Skin of body (tissue), 2 donors: Measurements from ENCODE around the gene KRTAP4-7. TPM values are rescaled to one million over a fixed set of nuclear protein-coding genes. Genes with fewer than 3 reads are reported as not detected.
"Not testable (repeated sequence)": the region's sequence is repeated elsewhere in the genome, so short reads cannot be mapped to it uniquely, and the experiment has no call there.

Experiments
- DNase-seq: peaks from one replicate; lab custom pipeline; 2025; lab: John Stamatoyannopoulos, UW
- total RNA-seq: library from RNA; depleted of rRNA; stranded (reverse); fragments of >200 nt; gene quantifications from one replicate; pipeline ENCODE4 v1.2.3, GENCODE V29; 2014

KRTAP4-7 gene
- total RNA-seq: 11.4 TPM

DNA sequence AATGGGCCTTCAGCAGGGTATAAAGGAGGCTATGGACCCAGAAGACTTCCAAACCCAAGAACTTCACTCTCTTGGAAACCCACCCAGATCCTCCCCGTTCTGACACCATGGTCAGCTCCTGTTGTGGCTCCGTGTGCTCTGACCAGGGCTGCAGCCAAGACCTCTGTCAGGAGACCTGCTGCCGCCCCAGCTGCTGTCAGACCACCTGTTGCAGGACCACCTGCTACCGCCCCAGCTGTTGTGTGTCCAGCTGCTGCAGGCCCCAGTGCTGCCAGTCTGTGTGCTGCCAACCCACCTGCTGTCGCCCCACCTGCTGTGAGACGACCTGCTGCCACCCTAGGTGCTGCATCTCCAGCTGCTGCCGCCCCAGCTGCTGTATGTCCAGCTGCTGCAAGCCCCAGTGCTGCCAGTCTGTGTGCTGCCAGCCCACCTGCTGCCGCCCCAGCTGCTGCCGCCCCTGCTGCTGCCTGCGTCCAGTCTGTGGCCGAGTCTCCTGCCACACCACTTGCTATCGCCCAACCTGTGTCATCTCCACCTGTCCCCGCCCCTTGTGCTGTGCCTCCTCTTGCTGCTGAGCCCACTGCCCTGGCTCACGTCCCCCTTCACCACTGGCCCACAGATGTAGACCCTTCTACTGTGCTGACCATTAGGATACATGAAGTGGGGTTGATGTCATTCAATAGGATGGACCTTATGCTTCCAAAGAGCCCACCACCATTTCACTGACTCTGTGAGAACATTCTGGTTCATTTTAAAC, at the start of gene KRTAP4-7:
TSS of gene KRTAP4-7 (plus strand) at position 51 of the 757 bp plus-strand sequence. CDS start at position 108, 57 bp downstream.
- DNase-seq: not testable (repeated sequence)

DNA sequence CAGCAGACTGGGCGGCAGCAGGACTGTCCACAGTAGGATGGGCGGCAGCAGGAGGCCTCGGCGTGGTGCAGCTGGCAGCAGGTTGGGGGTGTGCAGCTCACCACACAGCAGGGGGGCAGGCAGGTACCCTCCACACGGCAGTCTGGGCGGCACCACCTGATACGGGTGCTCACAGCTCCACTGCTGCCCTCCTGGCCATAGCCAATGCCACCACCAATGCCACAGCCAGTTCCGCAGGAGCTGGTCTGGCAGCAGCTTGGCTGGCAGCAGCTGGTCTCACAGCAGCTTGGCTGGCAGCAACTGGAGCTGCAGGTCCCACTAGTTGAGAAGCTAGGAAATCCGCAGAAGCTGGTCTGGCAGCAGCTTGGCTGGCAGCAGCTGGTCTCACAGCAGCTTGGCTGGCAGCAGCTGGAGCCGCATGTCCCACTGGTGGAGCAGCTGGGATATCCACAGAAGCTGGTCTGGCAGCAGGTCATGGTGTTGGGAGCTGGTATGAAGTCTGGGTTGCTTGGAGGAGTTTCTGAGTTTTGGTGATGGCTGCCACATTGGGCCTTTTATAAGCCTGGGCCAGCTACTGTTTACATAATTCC, 49.5 kb upstream of the KRTAP4-7 start, which contains the start of gene KRTAP1-3:
TSS of gene KRTAP1-3 (minus strand) at position 529 of the 590 bp plus-strand sequence. CDS start at position 476, 53 bp downstream.
- not testable (repeated sequence) for DNase-seq

DNA sequence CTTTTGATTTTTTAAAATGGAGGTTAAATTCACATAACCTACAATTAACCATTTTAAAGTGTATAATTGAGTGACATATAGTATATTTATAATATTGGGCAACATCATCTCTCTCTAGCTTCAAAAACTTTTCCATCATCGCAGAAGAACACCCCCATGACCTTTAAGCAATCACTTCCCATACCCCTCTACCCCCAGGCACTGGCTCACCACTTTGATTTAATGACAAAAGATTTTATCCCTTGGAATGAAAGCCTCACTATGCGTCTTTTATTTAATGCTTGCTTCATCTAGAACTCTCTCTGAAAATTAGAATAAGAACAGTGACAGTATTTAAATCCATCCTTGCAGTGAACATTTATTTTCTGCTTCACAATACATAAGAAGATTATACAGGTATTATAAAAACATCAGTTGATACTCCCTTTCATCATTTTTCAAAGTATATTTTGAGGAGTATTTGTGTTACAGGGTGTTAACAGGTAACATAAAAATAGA, 46.0 kb upstream of the KRTAP4-7 start:
- no peak for DNase-seq

DNA sequence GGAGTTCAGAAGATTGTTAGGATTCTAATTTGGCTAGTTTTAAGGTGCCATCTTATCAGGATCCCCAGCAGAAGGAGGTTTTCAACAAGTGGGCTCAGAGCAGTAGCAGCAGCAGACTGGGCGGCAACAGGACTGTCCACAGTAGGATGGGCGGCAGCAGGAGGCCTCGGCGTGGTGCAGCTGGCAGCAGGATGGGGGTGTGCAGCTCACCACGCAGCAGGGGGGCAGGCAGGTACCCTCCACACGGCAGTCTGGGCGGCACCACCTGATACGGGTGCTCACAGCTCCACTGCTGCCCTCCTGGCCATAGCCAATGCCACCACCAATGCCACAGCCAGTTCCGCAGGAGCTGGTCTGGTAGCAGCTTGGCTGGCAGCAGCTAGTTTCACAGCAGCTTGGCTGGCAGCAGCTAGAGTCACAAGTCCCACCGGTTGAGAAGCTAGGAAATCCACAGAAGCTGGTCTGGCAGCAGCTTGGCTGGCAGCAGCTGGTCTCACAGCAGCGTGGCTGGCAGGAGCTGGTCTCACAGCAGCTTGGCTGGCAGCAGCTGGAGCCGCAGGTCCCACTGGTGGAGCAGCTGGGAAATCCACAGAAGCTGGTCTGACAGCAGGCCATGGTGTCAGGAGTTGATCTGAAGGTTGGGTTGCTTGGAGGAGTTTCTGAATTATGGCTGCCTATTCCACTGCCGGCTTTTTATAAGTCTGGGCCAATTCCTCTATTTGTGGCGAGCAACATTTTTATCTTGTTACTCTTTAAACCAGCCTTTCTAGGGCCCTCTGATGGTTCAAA, 43.0 kb upstream of the KRTAP4-7 start, which contains the start of gene KRTAP1-1:
TSS of gene KRTAP1-1 (minus strand) at position 668 of the 789 bp plus-strand sequence. CDS start at position 615, 53 bp downstream.
- DNase-seq: not testable (repeated sequence)

DNA sequence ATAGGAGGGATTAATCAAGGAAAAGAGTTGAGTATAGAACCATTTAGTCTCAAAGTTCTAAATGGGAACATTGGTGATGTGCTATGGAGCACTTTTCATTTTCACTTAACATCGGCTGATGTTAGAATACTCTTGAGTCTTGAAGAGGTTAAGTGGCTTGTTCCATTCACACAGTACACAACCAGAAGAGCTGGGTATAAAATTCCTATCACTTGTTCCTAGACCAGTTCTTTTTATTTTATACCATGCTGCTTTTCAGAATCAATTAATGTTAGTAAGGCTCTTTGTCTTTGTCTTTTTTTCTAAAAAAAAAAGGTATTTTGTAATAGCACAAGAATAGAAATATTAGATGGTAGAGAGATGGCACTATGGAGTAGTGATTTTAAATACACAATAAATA, 41.0 kb upstream of the KRTAP4-7 start:
- DNase-seq: no peak

DNA sequence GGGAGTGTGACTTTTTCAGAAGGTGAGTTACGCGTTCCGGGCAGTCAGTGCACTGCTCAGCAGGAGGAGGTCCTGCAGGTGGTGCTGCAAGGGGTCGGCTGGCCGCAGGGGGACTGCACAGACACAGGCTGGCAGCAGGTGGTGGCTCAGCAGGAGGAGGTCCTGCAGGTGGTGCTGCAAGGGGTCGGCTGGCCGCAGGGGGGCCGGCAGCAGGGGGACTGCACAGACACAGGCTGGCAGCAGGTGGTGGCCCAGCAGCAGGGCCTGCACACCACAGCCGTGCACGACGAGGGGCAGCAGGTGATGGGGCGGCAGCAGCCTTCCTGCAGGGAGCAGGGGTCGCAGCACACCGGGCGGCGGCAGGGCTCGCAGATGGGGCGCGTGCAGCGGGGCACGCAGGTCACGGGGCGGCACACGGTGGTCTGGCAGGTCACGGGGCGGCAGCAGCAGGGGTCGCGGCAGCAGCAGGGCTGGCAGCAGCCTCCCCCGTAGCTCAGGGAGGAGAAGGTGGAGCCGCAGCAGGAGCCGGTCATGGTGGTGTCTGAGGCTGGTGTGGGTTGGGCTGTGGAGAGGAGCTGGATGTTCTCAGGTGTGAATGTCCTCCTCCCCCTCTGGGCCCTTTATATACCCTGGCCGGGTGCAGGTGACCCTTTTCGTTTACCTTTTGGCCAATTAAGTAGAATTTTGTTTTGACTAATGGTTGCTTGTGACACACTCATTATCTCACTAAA, 37.0 kb upstream of the KRTAP4-7 start, which contains the start of gene KRTAP2-1:
TSS of gene KRTAP2-1 (minus strand) at position 582 of the 731 bp plus-strand sequence. CDS start at position 533, 49 bp downstream.
- not testable (repeated sequence) for DNase-seq

DNA sequence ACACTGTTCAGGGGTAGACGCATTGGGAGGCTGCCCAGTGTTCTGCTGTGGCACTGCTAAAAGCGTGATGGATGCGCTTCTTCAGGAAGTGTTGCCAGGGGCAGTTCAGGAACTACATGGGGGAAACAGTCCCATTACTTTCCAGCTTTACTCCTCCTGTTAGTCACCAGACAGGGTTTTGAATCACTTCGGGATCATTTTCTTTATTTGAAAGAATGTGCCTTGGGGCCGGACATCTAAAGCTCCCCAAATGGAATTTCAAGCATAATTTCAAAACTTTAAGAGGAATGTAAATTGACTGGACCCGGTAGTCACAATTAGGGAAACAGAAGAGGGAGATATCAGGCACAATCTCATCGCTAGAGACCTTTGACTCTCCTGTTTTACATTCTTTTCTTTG, 35.5 kb upstream of the KRTAP4-7 start:
- no peak for DNase-seq

DNA sequence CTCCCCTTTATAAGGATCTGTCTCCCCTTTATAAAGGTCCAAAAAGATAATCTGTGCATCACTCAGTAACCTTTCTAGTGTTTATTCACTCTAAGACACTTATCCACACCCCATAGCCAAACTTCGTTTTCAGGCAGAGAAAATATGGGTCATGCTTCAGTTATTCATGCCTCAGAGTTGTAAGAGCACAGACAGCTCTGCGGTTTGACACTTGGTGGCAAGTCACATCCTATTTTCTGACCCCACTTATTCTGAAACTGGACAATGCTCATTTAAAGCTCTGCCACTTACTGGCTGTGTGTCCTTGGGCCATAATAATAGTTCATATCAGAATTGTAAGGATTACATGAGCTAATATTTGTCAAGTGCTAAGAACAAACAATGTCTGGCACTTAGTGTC, 34.8 kb upstream of the KRTAP4-7 start:
- DNase-seq: no peak

DNA sequence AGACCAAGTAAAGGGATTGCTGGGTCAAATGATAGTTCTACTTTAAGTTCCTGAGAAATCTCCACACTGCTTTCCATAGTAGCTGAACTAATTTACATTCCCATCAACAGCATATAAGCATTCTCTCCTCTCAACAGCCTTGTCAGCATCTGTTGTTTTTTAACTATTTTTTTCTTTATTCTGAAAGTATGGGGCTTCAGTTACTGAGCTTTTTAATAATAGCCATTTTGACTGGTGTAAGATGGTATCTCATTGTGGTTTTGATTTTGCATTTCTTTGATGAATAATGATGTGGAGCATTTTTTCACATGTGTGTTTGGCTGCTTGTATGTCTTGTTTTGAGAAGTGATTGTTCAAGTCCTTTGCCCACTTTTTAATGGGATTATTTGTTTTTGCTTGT, 31.4 kb upstream of the KRTAP4-7 start:
- DNase-seq: no peak

DNA sequence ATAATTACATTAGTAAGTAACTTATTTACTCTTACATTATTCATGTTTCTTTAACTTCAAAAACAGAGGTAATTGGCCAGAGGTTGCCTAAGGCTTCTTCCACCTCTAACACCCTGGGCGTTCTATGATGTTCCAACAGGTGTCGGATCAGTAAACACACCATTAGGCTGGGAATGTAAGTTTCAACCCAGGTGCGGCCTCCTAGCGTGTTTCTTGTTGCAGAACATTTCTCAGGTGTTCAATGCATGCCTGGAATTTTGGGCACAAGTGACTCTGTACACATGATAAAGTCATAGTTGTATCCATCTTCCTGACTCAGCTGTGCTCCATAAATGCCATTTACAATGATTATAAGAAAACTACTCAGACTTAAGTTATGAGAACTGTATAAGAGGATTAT, 29.9 kb upstream of the KRTAP4-7 start:
- DNase-seq: no peak

DNA sequence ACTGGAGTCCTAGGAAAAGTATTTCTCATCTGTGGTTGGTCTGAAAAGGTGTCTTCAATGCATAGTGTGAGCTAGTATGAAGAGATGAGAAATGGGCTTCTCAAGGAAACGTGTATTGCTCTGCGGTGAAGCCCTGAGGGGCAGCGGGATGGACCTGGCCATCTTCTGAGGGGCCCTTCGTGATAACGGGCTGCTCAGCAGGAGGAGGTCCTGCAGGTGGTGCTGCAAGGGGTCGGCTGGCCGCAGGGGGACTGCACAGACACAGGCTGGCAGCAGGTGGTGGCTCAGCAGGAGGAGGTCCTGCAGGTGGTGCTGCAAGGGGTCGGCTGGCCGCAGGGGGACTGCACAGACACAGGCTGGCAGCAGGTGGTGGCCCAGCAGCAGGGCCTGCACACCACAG, 29.4 kb upstream of the KRTAP4-7 start:
- not testable (repeated sequence) for DNase-seq

DNA sequence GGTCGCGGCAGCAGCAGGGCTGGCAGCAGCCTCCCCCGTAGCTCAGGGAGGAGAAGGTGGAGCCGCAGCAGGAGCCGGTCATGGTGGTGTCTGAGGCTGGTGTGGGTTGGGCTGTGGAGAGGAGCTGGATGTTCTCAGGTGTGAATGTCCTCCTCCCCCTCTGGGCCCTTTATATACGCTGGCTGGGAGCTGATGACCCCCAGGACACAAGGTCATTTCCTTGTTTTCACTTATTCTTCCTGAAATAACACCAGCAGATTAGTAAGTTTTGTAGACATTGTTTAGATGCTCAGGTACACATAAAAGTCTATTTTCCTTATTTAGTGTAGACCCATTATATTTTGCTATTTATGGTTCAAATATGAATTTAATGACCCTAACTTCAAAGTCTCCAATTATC, 28.8 kb upstream of the KRTAP4-7 start, which contains the start of gene KRTAP2-2:
TSS of gene KRTAP2-2 (minus strand) at position 101 of the 400 bp plus-strand sequence. CDS start at position 82, 19 bp downstream.
- not testable (repeated sequence) for DNase-seq

DNA sequence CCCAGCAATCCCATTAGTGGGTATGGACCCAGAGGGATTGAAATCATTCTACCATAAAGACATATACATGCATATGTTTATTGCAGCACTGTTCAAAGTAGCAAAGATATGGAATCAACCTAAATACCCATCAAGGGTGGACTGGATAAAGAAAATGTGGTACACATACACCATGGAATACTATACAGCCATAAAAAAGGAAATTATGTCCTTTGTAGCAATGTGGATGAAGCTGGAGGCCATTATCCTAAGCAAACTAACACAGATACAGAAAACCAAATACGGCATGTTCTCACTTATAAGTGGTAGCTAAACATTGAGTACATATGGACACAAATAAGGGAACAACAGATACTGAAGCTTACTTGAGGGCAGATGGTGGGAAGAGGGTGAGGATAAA, 26.4 kb upstream of the KRTAP4-7 start:
- DNase-seq: no peak

DNA sequence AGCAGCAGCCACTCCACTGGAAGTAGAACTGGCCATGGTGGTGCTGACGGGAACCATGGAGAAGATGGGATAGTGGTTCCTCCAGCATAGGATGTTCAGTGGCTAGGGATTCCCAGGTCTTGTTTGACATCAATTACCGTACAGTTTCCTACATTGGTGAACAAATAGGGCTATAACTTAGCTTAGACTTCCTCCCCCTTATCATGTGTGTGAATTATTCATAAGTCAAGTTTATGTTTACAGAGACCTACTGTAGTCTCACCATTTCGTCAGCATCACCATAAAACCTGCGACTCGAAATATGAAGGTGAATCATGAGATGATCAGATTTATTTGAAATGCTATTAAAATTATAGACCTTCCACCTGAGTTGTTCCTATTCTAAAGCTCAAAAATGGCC, 25.2 kb upstream of the KRTAP4-7 start:
- DNase-seq: no peak

DNA sequence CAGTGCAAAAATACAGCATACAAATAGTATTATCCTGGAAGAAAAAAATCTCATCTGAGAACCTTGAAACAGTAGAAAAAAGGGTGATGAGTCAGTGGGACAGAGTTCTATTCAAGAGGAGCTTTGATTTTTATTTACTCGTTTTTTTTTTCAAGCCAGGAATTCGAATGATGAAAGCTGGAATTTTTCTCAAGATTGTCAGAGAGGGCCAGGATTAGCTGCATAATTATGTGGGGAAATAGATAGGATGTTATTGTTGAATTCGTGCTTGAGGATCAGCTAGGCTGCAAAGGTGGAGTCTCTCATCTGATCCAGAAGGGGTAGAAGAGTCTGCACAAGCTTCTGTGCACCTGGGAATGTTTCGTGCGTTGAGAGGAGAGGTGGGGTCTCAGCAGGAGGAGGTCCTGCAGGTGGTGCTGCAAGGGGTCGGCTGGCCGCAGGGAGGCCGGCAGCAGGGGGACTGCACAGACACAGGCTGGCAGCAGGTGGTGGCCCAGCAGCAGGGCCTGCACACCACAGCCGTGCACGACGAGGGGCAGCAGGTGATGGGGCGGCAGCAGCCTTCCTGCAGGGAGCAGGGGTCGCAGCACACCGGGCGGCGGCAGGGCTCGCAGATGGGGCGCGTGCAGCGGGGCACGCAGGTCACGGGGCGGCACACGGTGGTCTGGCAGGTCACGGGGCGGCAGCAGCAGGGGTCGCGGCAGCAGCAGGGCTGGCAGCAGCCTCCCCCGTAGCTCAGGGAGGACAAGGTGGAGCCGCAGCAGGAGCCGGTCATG, 24.5 kb upstream of the KRTAP4-7 start:
- not testable (repeated sequence) for DNase-seq

DNA sequence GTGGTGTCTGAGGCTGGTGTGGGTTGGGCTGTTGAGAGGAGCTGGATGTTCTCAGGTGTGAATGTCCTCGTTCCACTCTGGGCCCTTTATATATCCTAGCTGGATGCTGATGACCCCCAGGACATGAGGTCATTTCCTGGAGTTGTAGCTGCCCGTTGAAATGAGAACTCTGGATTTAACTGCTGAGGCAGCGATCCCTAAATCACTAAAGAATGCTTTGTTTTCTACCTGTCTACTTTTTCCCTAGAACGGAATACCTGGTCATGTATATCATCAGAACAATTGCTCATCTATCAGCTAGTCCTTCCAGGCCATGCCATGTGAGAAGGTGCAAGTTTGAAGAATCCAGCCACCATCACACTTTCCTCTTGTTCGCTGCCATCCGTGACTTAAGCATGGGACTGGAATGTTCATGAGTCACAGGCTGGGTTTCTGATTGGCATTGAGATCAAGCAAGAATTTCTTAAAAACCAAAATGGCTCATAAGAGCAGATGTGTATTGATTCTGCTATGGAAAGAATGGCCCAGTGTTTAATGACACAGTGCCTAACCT, 23.8 kb upstream of the KRTAP4-7 start, which contains the start of gene KRTAP2-3:
TSS of gene KRTAP2-3 (minus strand) at position 63 of the 553 bp plus-strand sequence. CDS start 64 bp downstream, outside the sequence.
- no peak for DNase-seq

DNA sequence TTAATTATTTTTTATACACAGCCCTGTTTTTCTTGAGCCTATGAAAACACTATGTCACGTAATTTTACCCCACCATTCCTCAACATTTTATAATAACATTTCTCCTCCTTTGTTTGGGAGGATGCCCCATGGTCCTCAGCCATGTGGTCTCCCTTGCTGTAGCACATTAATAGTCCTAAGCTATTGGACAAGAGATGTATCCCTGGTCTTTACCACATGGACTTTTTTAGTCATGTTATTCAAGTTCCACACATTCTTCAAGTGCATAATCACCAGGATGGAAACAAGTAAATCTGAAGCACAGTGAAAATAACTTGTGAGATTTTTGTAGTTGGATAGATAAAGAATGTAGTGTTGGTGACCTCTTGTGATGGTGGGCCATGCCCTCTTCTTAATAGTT, 22.0 kb upstream of the KRTAP4-7 start:
- no peak for DNase-seq

DNA sequence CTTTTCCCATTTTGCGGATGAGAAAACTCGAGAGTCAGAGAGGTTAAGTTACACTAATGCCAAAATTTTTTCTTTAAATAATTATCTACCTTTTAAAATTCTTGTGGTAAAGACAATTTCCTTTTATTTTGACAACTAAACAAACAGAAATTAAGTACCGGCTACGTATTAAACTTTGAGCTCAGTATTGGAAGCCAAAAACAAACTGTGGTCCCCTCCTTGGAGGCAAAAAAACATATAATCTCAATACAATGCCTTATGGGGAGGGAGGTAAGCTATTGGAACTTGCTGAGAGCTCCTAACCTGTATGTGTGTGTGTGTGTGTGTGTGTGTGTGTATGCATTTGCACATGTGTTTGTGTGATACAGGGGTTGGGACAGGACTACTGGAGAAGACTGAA, 20.5 kb upstream of the KRTAP4-7 start:
- no peak for DNase-seq

DNA sequence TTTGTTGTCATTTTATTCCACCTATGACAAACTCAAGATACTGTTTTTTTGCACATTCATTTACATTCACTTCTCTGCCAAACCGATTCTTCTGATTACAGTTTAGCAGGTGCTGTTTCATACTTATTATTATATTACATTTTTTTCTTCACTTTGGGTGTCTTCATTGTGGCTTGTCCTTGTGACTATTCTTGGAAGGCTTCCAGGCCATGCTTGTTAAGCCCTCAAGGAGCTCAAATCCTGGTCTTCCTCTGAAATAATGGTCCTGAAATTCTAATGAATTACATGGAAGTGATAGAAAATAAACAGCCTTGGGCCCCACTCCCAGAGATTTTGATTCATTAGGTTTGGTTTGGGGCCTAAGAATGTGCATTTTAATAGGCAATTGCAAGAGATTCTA, 19.6 kb upstream of the KRTAP4-7 start:
- no peak for DNase-seq
